SJSA1 (cell line): ENCODE results near the gene POC1A. TPM values are rescaled to one million over a fixed set of nuclear protein-coding genes. Genes with fewer than 3 reads are reported as not detected.

ENCODE experiments used
- DNase-seq, 2 experiments: peaks; one replicate each; pipeline ENCODE4 v3.0.0-alpha.2; 2015 to 2020; ENCODE audit warnings: low spot score in 2 of 2, low read depth in 1 of 2
- H3K27ac ChIP-seq: fragments of 250-450 bp; sonication (Bioruptor Pico); 2 replicates; pipeline ENCODE4 v1.5.1; 2020; ENCODE audit warnings: mild to moderate bottlenecking, moderate library complexity
- H3K27me3 ChIP-seq: fragments of 250-450 bp; sonication (Bioruptor Pico); replicated peaks from 2 replicates; pipeline ENCODE4 v1.5.1; 2020; ENCODE audit warnings: mild to moderate bottlenecking, moderate library complexity
- H3K36me3 ChIP-seq: fragments of 250-450 bp; sonication (Bioruptor Pico); 2 replicates; pipeline ENCODE4 v1.5.1; 2020; ENCODE audit warnings: mild to moderate bottlenecking
- H3K4me1 ChIP-seq: fragments of 250-450 bp; sonication (Bioruptor Pico); replicated peaks from 2 replicates; pipeline ENCODE4 v1.6.1; 2021; ENCODE audit warnings: mild to moderate bottlenecking
- H3K4me3 ChIP-seq: fragments of 250-450 bp; sonication (Bioruptor Pico); 2 replicates; pipeline ENCODE4 v1.5.1; 2020; ENCODE audit warnings: mild to moderate bottlenecking
- H3K9me3 ChIP-seq: fragments of 250-450 bp; sonication (Bioruptor Pico); replicated peaks from 2 replicates; pipeline ENCODE4 v1.5.1; 2020; ENCODE audit warnings: mild to moderate bottlenecking
- total RNA-seq: library from RNA; depleted of rRNA; stranded (reverse); fragments of >200 nt; shearing (Covaris generic); gene quantifications from 2 replicates; pipeline ENCODE4 v1.2.3, GENCODE V29; 2014

Gene POC1A
- total RNA-seq, 1 experiment from 2014 or later, result 14.2 TPM

DNA sequence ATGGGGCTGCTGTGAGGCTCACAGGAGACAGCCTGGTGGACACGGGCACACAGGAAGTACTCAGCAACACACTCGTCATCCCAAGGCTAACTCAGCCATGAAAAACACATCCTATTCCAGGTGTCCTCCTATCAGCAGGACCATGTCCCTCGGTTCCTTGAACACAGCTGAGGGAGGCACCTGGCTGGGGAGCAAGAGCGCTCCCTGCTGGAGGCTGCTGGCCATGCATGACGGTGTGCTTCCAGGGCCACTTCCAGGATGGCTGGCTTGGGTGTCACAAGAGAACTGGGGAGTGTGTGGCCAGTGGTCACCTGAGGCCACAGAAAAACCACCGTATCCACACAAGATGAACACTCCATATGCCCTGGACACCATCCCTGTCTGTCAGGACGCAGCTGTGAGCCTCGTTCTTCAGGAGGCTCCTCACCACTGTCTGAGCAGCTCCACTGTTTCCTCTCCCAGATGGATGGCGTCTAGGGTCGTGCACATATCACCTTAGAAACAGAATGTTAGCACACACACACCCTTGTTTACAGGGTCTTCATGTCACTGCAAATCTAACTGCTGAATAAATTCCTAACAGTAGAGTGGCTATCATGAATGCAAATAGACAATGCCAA is 31.0 kb downstream of the POC1A start:
- Histone ChIP-seq H3K4me1 (no peaks in the 10 kb centered on the region), H3K27ac (no peak overlapping the region), H3K4me3 (no peak overlapping the region), H3K27me3 (no peaks in the 10 kb centered on the region), H3K9me3 (no peaks in the 10 kb centered on the region), H3K36me3 (peaks cover 68% of the 10 kb centered on the region)
- DNase-seq, result peak; percentile 30 to 57

DNA sequence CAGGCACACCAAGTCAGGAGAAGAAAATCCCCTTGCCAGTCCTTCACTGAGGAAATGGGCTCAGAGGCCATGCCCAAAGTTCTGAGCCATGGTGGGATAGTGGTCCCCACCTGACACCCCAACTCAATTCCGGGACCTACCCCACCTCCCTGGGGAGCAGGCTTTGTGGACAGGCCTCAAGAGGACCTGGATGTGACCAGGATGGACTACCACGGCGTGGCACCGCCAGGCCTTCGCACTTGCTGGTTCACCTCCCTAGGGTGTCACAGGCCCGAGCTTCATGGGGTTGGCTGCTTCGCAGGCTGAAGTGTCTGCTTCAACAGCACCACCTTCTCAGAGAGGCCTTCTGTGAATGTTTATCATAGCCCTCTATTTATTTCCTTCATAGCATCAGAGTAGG is 31.7 kb downstream of the POC1A start:
- H3K4me3 ChIP-seq, result no peak overlapping the region
- no peak for DNase-seq
- no peak overlapping the region for H3K27ac ChIP-seq
- no peaks in the 10 kb centered on the region for H3K9me3 ChIP-seq
- H3K4me1 ChIP-seq, result no peaks in the 10 kb centered on the region
- H3K36me3 ChIP-seq, result peaks cover 66% of the 10 kb centered on the region
- H3K27me3 ChIP-seq, result no peaks in the 10 kb centered on the region

DNA sequence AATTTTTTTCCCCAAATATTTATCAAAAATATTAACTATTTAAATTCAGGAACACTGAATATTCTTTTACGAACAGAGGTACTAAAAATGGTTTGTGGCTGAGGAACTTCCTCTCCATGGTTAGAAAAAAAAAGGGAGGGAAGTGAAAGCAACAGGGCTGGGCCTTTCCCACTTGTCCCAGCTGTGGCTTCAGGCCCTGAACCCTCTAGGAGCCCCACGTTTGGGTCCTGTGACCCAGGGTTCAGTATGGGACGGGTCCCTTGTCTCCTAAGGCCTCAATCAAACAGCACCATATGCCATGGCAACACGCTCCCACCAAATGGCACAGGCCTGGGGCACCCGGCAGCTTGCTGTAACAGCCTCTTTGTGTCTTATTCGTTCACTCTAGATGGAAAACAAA is 32.4 kb downstream of the POC1A start:
- peaks cover 65% of the 10 kb centered on the region for H3K36me3 ChIP-seq

DNA sequence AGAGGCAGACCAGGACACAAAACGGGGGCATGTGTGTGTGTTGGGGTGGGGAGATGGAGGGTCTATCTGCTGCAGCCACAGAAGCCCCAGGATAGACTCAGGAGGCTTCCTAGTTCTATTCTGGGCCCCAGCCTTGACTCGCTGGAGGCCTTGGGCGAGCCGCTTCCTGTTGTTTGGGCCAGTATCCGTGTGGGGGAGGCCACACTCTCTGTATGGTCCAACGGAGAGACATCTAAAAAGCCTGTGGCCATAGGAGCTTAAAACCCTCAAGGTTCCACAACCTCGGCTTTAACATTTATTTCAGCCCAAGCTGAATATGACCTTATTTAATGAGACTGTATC is 32.8 kb downstream of the POC1A start:
- no peak overlapping the region for H3K27ac ChIP-seq
- no peaks in the 10 kb centered on the region for H3K27me3 ChIP-seq
- no peaks in the 10 kb centered on the region for H3K4me1 ChIP-seq
- no peak for DNase-seq
- H3K9me3 ChIP-seq, result no peaks in the 10 kb centered on the region
- peaks cover 61% of the 10 kb centered on the region for H3K36me3 ChIP-seq
- H3K4me3 ChIP-seq, result no peak overlapping the region

More for the DNA sequence above, 32.4 kb downstream of the POC1A start:
- Histone ChIP-seq H3K27ac (no peak overlapping the region), H3K4me3 (no peak overlapping the region), H3K9me3 (no peaks in the 10 kb centered on the region), H3K4me1 (no peaks in the 10 kb centered on the region), H3K27me3 (no peaks in the 10 kb centered on the region)
- no peak for DNase-seq

DNA sequence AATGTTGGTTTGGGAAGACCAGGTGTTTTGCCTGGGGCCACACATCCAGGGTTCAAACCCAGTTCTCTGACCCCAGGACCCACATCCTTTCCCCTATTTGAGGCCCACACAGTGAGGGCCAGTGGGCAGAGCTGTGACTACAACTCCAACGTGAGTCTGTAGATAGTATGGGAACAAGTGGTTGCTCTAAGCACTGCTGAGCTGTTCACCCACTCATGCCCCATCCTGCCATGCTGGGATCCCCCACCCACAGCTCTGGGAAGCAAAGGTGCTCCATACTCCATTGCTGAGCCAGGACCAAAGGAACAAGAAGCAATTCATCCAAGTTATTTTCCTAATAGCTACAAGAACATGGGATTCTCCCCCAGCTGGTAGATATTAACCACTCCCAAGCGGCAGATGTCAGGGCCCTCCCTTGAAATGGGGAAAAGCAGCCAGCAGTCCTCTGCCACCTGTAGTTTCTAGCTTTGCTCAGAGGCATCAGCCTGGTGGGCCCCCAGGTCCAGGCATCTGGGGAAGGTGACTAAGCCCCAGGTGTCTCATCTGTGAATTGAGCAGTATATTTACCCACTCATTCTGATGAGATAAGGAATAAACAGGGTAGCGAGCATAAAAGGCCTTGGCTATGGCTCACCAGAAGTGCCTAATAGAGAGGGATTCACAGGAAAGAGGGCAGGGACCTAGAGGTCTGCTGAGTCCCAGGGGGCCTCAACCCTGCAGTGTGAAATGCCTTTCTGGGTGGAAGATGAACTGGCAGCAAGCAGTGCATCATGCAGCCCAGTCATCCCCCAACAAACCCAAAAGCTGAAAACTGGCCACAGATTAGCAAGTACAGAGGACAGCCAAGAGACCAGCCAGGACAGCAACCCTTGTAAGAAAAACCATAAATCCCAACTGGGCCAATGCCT is 33.4 kb downstream of the POC1A start:
- Histone ChIP-seq H3K4me1 (no peaks in the 10 kb centered on the region), H3K27me3 (no peaks in the 10 kb centered on the region), H3K27ac (no peak overlapping the region), H3K9me3 (no peaks in the 10 kb centered on the region), H3K4me3 (no peak overlapping the region), H3K36me3 (peaks cover 57% of the 10 kb centered on the region)
- no peak for DNase-seq

DNA sequence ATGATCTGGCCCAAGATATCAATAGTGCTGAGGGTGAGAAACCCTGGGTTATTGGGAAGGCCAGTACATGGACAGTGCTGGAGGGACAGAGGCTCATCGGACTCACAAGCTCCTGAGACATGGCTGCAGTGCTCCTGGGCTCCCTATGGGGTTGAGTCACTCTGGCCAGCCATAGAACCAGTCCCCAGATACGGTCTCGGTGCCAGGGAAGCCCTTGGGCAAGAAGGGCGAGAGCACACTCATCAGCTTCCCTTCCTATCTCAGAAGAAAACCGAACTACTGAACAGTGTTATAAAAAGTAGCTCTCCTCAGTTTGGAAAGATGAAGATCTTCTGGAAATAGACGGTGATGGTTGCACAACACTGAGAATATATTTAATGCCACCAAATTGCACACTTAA is 34.4 kb downstream of the POC1A start:
- no peak overlapping the region for H3K4me3 ChIP-seq
- H3K27me3 ChIP-seq, result no peaks in the 10 kb centered on the region
- H3K36me3 ChIP-seq, result peaks cover 56% of the 10 kb centered on the region
- no peak for DNase-seq
- H3K27ac ChIP-seq, result no peak overlapping the region
- H3K9me3 ChIP-seq, result no peaks in the 10 kb centered on the region
- H3K4me1 ChIP-seq, result no peaks in the 10 kb centered on the region

DNA sequence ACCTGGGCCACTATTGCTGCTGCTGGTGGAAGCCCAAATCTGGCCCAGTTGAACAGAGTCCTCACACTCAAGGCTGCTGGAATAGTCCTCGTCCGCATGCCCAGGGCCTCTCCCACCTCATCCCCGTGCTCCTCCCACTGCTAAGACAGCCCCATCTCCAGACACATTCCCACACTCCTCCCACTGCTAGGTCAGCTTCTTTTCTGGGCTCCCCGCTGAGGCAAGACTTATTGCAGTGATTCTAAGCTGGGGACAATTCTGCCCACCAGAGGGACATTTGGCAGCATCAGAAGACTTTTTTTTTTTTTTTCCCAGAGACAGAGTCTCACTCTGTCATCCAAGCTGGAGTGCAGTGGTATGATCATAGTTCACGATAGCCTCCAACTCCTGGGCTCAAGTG is 35.1 kb downstream of the POC1A start:
- no peaks in the 10 kb centered on the region for H3K9me3 ChIP-seq
- H3K27ac ChIP-seq, result no peak overlapping the region
- peaks cover 51% of the 10 kb centered on the region for H3K36me3 ChIP-seq
- H3K4me1 ChIP-seq, result no peaks in the 10 kb centered on the region
- no peak overlapping the region for H3K4me3 ChIP-seq
- H3K27me3 ChIP-seq, result no peaks in the 10 kb centered on the region
- no peak for DNase-seq

DNA sequence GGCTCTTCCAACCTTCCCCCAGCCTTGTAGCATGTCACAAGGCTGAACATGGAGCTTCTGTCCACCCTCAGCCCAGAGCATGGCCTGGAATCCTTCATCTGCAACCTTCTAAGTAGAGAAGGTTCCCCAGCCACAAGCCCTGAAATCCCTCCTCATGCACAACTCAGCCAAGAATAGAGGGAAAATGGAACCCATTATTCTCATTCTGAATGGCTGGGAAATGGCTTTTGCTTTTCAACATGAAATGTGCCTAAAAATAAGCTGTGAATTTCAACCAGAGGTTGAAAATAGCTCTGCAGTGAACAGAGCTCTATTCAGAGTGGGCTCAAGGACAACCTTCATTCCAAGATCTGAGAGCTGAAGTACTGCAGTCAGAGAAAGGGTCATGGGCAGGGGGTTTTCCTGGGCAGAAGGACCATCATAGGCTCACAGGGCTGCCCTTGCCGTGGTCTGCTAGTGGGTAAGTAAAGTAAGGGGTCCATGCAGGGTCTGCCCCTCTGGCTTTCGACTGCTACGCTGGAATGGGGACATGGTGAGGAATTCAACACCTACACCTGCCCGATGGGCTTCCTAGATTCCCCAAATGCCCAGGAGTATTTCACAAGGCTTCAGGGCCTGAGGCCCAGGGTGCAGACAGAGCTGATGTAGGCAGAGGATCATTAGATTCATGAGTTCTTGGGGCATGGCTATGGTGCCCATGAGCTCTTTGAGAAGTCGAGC is 35.9 kb downstream of the POC1A start:
- DNase-seq, result no peak
- Histone ChIP-seq H3K4me1 (no peaks in the 10 kb centered on the region), H3K36me3 (peaks cover 43% of the 10 kb centered on the region), H3K27ac (no peak overlapping the region), H3K9me3 (no peaks in the 10 kb centered on the region), H3K4me3 (no peak overlapping the region), H3K27me3 (no peaks in the 10 kb centered on the region)

DNA sequence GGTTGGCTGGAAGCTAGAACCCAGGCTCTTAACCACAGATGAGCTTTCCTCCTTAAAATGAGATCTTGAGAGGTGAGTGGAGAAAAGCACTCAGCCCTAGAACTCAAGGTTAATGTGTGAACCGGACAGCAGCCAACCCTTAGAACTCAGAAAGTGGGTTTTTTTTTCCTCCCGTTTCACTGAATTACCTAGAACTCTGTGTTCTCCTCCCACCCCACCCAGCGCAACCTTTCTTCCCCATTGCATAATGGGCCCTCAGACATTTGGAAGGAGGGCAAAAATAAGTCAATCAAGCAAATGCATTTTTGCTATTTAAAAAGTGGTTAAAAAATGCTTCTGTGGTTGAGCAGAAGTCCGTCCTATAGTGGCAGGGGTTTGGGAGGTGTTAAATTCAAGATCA is 36.7 kb downstream of the POC1A start:
- H3K4me1 ChIP-seq, result no peaks in the 10 kb centered on the region
- no peak overlapping the region for H3K27ac ChIP-seq
- H3K9me3 ChIP-seq, result no peaks in the 10 kb centered on the region
- H3K27me3 ChIP-seq, result no peaks in the 10 kb centered on the region
- H3K4me3 ChIP-seq, result no peak overlapping the region
- DNase-seq, result no peak
- H3K36me3 ChIP-seq, result peaks cover 36% of the 10 kb centered on the region

DNA sequence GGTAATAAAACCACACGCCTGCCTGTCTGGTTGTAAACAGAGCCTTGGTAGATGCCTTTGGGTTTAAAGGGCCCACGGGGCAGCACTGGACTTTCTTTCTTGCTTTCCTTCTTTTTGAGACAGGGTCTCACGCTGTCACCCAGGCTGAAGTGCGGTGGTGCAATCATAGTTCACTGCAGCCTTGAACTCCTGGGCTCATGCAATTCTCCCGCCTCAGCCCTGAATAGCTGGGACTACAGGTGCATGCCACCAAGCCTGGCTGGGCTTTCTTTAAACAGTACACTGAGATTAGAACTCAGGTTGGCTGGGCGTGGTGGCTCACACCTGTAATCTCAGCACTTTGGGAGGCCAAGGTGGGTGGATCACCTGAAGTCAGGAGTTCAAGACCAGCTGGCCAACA is 42.2 kb downstream of the POC1A start:
- H3K36me3 ChIP-seq, result peaks cover 18% of the 10 kb centered on the region; the same call in 1 of the 2 replicates
- H3K4me3 ChIP-seq, result no peak overlapping the region
- no peak for DNase-seq
- H3K27me3 ChIP-seq, result no peaks in the 10 kb centered on the region
- H3K9me3 ChIP-seq, result no peaks in the 10 kb centered on the region
- H3K27ac ChIP-seq, result no peak overlapping the region
- no peaks in the 10 kb centered on the region for H3K4me1 ChIP-seq

DNA sequence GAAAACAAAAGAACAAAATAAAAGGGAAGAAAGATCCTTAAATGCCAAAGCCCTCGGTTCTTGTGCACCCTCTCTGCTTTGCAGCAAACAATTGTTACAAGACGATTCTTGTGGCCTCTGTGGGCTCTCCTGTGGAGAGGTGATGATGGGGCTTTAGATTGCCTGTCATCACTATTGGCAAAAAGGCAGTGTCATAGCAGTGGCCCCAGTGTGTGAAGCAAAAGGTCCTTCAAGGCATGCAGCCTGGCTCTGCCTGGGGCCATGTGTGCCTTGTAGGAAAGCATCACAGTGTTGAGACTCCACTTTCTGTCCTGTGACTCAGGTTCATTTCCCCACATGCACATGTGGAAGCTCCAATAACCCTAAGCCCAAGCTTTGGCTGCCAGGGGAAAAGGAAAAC is 43.7 kb downstream of the POC1A start:
- H3K4me3 ChIP-seq, result no peak overlapping the region
- peaks cover 18% of the 10 kb centered on the region; the same call in 1 of the 2 replicates for H3K36me3 ChIP-seq
- H3K27ac ChIP-seq, result no peak overlapping the region
- H3K4me1 ChIP-seq, result no peaks in the 10 kb centered on the region
- no peaks in the 10 kb centered on the region for H3K9me3 ChIP-seq
- no peak for DNase-seq
- H3K27me3 ChIP-seq, result no peaks in the 10 kb centered on the region

DNA sequence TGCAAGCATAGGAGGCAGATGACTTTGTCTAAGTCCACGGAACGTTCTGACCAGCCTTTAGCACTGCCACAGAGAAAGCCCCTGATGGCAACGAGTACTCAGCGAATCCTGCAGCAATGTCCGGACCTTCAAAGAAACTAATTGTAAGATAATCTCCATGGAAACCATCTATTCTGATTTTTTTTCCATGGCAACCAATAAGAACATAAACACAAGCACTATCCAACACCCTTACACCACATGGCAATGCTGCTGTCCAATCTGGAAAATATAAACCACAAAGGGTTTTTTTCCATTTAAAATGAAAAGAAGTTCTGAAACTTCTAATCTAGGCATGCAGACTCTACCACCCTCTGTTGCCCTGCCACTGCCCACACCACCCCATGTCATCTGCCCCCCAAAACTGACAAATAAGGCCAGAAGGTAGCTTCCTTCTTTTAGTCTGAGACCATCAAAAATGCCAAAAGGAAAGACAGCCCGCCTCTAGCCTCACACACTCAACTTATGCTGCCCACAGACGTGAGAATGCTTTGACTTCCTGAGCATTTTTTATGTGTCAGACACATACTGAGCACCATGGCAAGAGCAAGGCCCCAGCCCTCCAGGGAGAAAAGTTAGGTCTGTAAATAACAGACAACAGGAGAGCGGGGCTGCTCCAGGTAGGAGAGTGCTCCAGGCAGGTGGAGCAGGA is 44.5 kb downstream of the POC1A start:
- no peak overlapping the region for H3K27ac ChIP-seq
- no peak overlapping the region for H3K4me3 ChIP-seq
- DNase-seq, result no peak

DNA sequence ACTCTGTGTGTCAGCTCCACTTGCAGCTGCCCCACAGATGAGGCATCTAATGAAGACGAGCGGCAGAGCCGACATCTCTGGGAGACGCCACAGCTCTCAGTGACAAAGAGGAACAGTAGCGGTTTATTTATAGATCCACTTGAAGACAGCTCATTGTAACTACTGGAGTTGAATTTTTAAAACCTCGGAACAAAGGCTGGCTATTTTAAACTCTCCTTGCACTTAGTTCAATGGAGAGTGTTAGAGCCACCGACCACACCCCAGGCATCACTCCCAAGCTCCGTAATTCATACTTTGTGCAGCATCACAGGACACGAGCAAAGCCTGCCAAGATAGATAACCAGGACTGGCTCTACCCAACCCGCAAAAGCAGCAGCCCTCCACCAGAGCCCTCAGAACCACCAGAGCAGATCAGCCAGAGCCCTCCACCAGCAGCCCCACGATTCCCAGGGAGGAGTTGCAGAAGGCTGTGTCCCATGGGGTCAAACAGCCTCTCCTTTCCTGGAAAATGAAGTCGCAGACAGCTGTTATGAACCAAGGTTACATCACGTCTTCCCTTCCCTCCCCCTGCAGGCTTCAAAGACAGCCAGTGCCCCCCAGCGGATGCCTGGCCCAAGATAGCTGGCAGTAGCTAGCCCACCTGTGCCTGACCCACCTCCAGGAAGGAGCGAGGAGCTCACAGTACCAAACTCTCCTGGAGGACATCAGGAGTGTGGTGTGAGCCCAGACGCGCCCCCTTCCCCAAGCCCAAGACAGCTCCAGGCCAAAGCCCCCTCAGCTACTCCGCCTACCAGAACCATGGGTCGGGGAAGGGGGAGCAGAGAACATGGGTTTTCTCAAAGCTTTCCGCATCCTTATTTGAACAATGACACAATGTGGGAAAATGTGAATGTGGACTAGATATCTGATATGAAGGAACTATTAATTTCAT is 45.7 kb downstream of the POC1A start:
- DNase-seq, result no peak
- no peak overlapping the region for H3K27ac ChIP-seq

More for the DNA sequence above, 44.5 kb downstream of the POC1A start:
- no peaks in the 10 kb centered on the region for H3K9me3 ChIP-seq
- H3K27me3 ChIP-seq, result no peaks in the 10 kb centered on the region
- H3K36me3 ChIP-seq, result peaks cover 14% of the 10 kb centered on the region
- H3K4me1 ChIP-seq, result no peaks in the 10 kb centered on the region

More for the DNA sequence above, 45.7 kb downstream of the POC1A start:
- H3K9me3 ChIP-seq, result no peaks in the 10 kb centered on the region
- no peaks in the 10 kb centered on the region for H3K27me3 ChIP-seq
- H3K36me3 ChIP-seq, result peaks cover 18% of the 10 kb centered on the region
- H3K4me1 ChIP-seq, result no peaks in the 10 kb centered on the region
- no peak overlapping the region for H3K4me3 ChIP-seq
